Muscle of leg (tissue), 11 donors: ENCODE data around the gene CDH22. TPM values are rescaled to one million over a fixed set of nuclear protein-coding genes. Genes with fewer than 3 reads are reported as not detected.

Source experiments
- DNase-seq: peaks from one replicate; pipeline ENCODE4 v3.0.0; 2013
- H3K27ac ChIP-seq: one replicate; pipeline ENCODE4 v1.5.1; 2013; ENCODE audit warnings: mild to moderate bottlenecking, low read length, control low read depth
- H3K27me3 ChIP-seq: one replicate; pipeline ENCODE4 v1.6.1; 2013; ENCODE audit warnings: low read length; ENCODE audit not compliant: control insufficient read depth, insufficient read depth
- H3K36me3 ChIP-seq: one replicate; pipeline ENCODE4 v1.6.1; 2013; ENCODE audit warnings: low read length; ENCODE audit not compliant: control insufficient read depth, insufficient read depth
- H3K4me1 ChIP-seq: one replicate; pipeline ENCODE4 v1.6.1; 2013; ENCODE audit warnings: low read length; ENCODE audit not compliant: control insufficient read depth, insufficient read depth
- H3K4me3 ChIP-seq: one replicate; pipeline ENCODE4 v1.5.1; 2013; ENCODE audit warnings: low read length, control low read depth
- H3K9me3 ChIP-seq: replicated peaks from 2 replicates; pipeline ENCODE4 v1.6.1; 2013; ENCODE audit warnings: low read depth, low read length; ENCODE audit not compliant: control insufficient read depth
- WGBS: methylation state at CpG from one replicate; pipeline ENCODE4 v1.1.5; 2013; ENCODE audit warnings: missing lambda C conversion rate; ENCODE audit not compliant: insufficient coverage; 5-methylcytosine and 5-hydroxymethylcytosine counted together
- polyA plus RNA-seq, 8 donors: library from polyadenylated mRNA; unstranded; fragments of 120-200 nt; gene quantifications; one replicate each; pipeline versions ENCODE4 v1.2.1 to v1.2.3, GENCODE V29; 2013; ENCODE audit warnings: inconsistent platforms in 1 of 8, low replicate concordance in 1 of 8; ENCODE audit not compliant: insufficient read length in 8 of 8, insufficient read depth in 1 of 8
- total RNA-seq: library from RNA; stranded (reverse); fragments of 120-200 nt; gene quantifications from one replicate; pipeline ENCODE4 v1.2.4, GENCODE V29; 2013

Gene CDH22
- total and polyA plus RNA-seq, 9 donors, result 0.13 to 0.43 (median 0.25) TPM

- Histone ChIP-seq H3K27ac (no peak overlapping the region), H3K27me3 (peaks cover 24% of the 10 kb centered on the region), H3K9me3 (no peaks in the 10 kb centered on the region), H3K4me3 (no peak overlapping the region), H3K36me3 (no peaks in the 10 kb centered on the region), H3K4me1 (peaks cover 4% of the 10 kb centered on the region)
- 40% methylated on average over 1 of the region's 7 CpGs for WGBS
- no peak for DNase-seq
Measured at GRCh38 chr20:46269372-46269771, 38.9 kb downstream of the CDH22 start.

- no peaks in the 10 kb centered on the region for H3K9me3 ChIP-seq
- DNase-seq, result no peak
- H3K4me1 ChIP-seq, result peaks cover 4% of the 10 kb centered on the region
- peaks cover 24% of the 10 kb centered on the region for H3K27me3 ChIP-seq
- no peaks in the 10 kb centered on the region for H3K36me3 ChIP-seq
- 66% methylated on average over 2 of the region's 3 CpGs for WGBS
- no peak overlapping the region for H3K4me3 ChIP-seq
- no peak overlapping the region for H3K27ac ChIP-seq
Measured at GRCh38 chr20:46268662-46269061, 39.6 kb downstream of the CDH22 start.

- Histone ChIP-seq H3K4me1 (peaks cover 4% of the 10 kb centered on the region), H3K4me3 (no peak overlapping the region), H3K27ac (peak overlapping the region; percentile 3), H3K27me3 (peaks cover 25% of the 10 kb centered on the region), H3K36me3 (no peaks in the 10 kb centered on the region), H3K9me3 (no peaks in the 10 kb centered on the region)
- DNase-seq, result peak; percentile 43
- 4% methylated on average over 16 of the region's 19 CpGs for WGBS
Measured at GRCh38 chr20:46268131-46268614, 40.1 kb downstream of the CDH22 start.

GRCh38 chr20:46267108-46268105 is 40.9 kb downstream of the CDH22 start:
- Histone ChIP-seq H3K27ac (peak overlapping the region; percentile 3), H3K9me3 (no peaks in the 10 kb centered on the region), H3K36me3 (no peaks in the 10 kb centered on the region), H3K4me1 (peaks cover 4% of the 10 kb centered on the region), H3K4me3 (no peak overlapping the region), H3K27me3 (peaks cover 25% of the 10 kb centered on the region)
- WGBS, result 32% methylated on average over 6 of the region's 11 CpGs
- peak; percentile 36 for DNase-seq

- Histone ChIP-seq H3K9me3 (no peaks in the 10 kb centered on the region), H3K36me3 (no peaks in the 10 kb centered on the region), H3K4me1 (peaks cover 4% of the 10 kb centered on the region), H3K4me3 (no peak overlapping the region), H3K27ac (no peak overlapping the region), H3K27me3 (peaks cover 23% of the 10 kb centered on the region)
- 64% methylated on average over 2 of the region's 2 CpGs for WGBS
- DNase-seq, result no peak
Measured at GRCh38 chr20:46265539-46265938, 42.8 kb downstream of the CDH22 start.

GRCh38 chr20:46264391-46265266 is 43.7 kb downstream of the CDH22 start:
- Histone ChIP-seq H3K27ac (no peak overlapping the region), H3K4me3 (no peak overlapping the region), H3K36me3 (no peaks in the 10 kb centered on the region), H3K9me3 (no peaks in the 10 kb centered on the region), H3K4me1 (peaks cover 4% of the 10 kb centered on the region), H3K27me3 (peaks cover 25% of the 10 kb centered on the region)
- DNase-seq, result no peak
- WGBS, result 82% methylated on average over 24 of the region's 26 CpGs

GRCh38 chr20:46261456-46262253 is 46.6 kb downstream of the CDH22 start:
- no peak overlapping the region for H3K4me3 ChIP-seq
- no peak overlapping the region for H3K27ac ChIP-seq
- H3K27me3 ChIP-seq, result peaks cover 21% of the 10 kb centered on the region
- WGBS, result 73% methylated on average over 5 of the region's 12 CpGs
- no peaks in the 10 kb centered on the region for H3K36me3 ChIP-seq
- DNase-seq, result no peak
- no peaks in the 10 kb centered on the region for H3K4me1 ChIP-seq
- H3K9me3 ChIP-seq, result no peaks in the 10 kb centered on the region

GRCh38 chr20:46260936-46261454 is 47.3 kb downstream of the CDH22 start:
- H3K4me3 ChIP-seq, result no peak overlapping the region
- DNase-seq, result no peak
- no peaks in the 10 kb centered on the region for H3K36me3 ChIP-seq
- no peaks in the 10 kb centered on the region for H3K9me3 ChIP-seq
- no peaks in the 10 kb centered on the region for H3K4me1 ChIP-seq
- WGBS, result no CpG with 5 or more reads among the region's 1 CpG
- H3K27ac ChIP-seq, result no peak overlapping the region
- H3K27me3 ChIP-seq, result peaks cover 21% of the 10 kb centered on the region

GRCh38 chr20:46260480-46260879 is 47.8 kb downstream of the CDH22 start:
- Histone ChIP-seq H3K27me3 (peaks cover 25% of the 10 kb centered on the region), H3K4me1 (peaks cover 3% of the 10 kb centered on the region), H3K36me3 (no peaks in the 10 kb centered on the region), H3K4me3 (no peak overlapping the region), H3K9me3 (no peaks in the 10 kb centered on the region), H3K27ac (no peak overlapping the region)
- no peak for DNase-seq
- 87% methylated on average over 3 of the region's 3 CpGs for WGBS
